Spleen (tissue), 7 donors: ENCODE measurements around the gene TMED8.

Experiments
- CTCF ChIP-seq, 11 experiments: fragments of 200-600 bp in 7 of 11; fragments of 450-650 bp in 4 of 11; sonication (generic) in 4 of 11; IDR thresholded peaks in 8 of 11; conservative IDR thresholded peaks in 3 of 11; 1 replicate in 7 of 11; 2 replicates in 4 of 11; pipeline versions ENCODE4 v1.4.0 to v1.8.0; 2016 to 2021; ENCODE audit warnings: antibody characterized with exemption in 11 of 11, inconsistent platforms in 4 of 11, mild to moderate bottlenecking in 1 of 11
- POLR2A ChIP-seq, 3 donors: fragments of 450-650 bp; IDR thresholded peaks; one replicate each; pipeline ENCODE4 v1.5.1; 2017; ENCODE audit warnings: antibody characterized with exemption in 3 of 3, mild to moderate bottlenecking in 1 of 3
- POLR2AphosphoS5 ChIP-seq, 3 donors: sonication (generic); formaldehyde crosslinking; IDR thresholded peaks; one replicate each; pipeline ENCODE4 v1.5.1; 2017; ENCODE audit warnings: antibody characterized with exemption in 3 of 3
- donor health status: DM: no; HTN: no; CAD: no; lungs with moderate emphysema.
- donor health status: DM: no; HTN: no; CAD: no.
- donor health status: DM: no; HTN: no; CAD: no.

GRCh38 chr14:77416836-77417235, 39.9 kb upstream of the TMED8 start:
- no peak for TF ChIP-seq CTCF (IDR thresholded peaks at IDR 0.05 in 8 of 11, conservative IDR thresholded peaks at IDR 0.05 in 3 of 11)
- TF ChIP-seq POLR2A (IDR thresholded peaks at IDR 0.05): no peak
- no peak for TF ChIP-seq POLR2AphosphoS5 (IDR thresholded peaks at IDR 0.05)
